NCI-H1694 treated with DMSO at 0.1 percent for 48 hours (cell line): ENCODE data around the gene HERC6.
"Not testable (repeated sequence)": the region's sequence is repeated elsewhere in the genome, so short reads cannot be mapped to it uniquely, and the experiment has no call there.

Experiments used
- DNase-seq: peaks from one replicate; lab custom pipeline; 2025; lab: John Stamatoyannopoulos, UW

Gene HERC6

DNA sequence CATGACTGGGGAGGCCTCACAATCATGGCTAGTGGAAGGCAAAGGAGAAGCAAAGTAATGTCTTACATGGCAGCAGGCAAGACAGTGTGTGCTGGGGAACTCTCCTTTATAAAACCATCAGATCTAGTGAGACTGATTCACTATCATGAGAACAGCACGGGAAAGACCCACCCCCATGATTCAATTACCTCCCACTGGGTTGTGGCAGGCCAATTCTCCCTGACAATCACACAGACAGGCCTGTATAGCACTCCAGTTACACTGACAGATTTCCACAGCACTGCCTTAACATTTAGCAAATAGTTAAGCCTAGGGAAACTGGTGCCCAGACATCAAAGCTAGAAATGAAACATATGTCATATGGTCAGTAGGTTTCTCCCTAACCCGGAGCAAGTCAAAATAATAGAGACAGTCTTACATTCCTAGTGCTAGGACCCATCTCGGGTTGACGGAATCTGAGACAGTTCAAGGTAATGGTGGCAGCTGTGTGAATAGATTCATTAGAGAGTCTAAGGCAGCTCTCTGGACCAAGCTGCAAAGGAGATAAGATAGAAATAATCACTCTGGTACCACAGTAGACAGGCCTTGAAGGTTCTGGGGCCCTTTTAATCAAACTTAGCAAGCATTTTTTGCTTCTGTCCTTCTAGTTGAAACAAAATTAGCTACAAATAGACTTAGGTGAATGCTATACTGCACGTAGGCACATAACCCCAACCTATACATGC is 68.9 kb downstream of the HERC6 start:
- DNase-seq, result no peak

- DNase-seq, result not testable (repeated sequence)
Measured at GRCh38 chr4:88448211-88448765, 69.6 kb downstream of the HERC6 start.

DNA sequence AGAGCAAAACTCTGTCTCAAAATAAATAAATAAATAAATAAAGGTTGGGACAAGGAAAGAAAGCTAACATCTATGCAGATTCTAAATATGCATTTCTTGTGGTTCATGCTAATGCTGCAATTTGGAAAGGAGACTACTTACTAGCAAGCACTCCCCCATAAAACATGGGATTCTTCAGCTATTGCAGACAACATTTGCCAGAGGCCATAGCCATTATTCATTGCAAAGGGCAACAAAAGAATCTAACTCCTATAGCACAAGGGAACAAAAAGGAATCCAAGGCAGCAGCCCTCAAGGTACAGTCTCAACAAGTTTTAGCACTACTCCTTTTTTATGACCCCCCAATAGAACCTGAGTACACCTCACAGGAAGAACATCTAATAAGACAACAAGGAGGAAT is 70.2 kb downstream of the HERC6 start:
- DNase-seq, result no peak

DNA sequence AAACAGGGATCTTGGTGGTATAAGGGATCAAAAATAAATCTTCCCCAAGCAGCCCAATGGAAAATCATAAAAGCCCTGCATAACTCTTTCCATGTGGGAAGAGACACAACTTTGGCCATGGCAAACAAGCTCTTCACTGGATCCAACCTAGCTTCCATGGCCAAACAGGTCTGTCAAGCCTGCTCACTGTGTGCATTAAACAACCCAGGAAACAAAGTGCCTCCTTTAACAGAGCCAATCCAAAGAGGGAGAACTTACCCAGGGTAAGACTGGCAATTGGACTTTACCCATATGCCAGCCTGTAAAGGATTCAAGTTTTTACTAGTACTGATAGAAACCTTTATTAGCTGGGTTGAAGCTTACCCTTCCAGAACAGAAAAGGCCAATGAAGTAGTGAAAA is 70.6 kb downstream of the HERC6 start:
- DNase-seq, result no peak

- no peak for DNase-seq
Measured at GRCh38 chr4:88451205-88451604, 72.6 kb downstream of the HERC6 start.

DNA sequence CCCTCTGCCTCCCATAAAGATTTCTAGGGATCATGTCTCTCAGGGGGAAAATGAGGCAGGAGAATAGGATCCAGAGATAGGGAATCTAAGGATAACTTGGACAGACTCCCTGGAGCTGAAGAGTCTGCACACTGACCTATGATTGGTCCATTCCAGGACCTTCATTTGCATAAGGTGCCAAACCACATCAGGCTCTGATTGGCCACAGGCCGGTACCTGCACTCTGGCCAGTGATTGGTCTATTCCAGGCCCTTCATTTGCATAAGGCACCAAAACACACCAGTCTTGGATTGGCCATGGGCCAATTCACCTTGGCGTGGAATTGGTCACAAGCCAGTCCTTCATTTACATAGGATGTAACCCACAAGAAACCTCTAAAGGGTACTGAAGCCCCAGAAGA is 74.3 kb downstream of the HERC6 start:
- no peak for DNase-seq

GRCh38 chr4:88456670-88457306 is 78.1 kb downstream of the HERC6 start, which contains the start of gene HERC5:
HERC5 (plus strand) TSS chr4:88457119; CDS start chr4:88457270, 151 bp downstream.
- DNase-seq, result no peak

DNA sequence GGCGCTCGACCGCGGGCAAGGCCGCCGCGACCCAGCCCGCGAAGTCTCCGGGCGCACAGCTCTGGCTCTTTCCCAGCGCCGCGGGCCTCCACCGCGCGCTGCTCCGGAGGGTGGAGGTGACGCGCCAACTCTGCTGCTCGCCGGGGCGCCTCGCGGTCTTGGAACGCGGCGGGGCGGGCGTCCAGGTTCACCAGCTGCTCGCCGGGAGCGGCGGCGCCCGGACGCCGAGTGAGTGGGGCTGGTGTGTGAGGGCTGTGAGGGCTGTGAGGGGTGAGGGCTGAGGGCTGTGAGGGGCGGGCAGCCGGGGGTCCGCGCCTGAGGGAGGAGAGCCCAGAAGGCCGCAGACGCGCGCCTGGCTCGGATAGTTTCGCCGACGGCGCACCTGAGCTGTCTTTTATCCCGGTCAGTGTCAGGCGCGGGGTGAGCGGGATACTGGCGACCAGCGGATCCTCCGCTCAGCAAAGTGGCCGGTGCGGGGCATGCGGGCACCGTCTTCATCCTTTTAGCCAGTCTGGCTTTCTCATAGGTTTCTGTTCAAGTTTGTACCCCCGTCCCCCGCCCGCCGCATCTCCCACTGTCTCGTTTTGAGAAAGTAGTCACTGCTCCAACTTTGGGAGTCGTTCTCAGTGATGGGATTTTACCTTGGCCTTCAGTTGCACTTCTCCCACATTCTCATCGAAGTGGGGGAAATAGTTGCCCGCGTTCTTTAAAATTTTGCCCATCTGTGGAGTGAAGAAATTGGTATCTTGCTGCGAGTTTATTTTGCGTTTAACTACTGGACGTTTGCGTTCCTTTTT is 78.9 kb downstream of the HERC6 start:
- DNase-seq, result no peak

DNA sequence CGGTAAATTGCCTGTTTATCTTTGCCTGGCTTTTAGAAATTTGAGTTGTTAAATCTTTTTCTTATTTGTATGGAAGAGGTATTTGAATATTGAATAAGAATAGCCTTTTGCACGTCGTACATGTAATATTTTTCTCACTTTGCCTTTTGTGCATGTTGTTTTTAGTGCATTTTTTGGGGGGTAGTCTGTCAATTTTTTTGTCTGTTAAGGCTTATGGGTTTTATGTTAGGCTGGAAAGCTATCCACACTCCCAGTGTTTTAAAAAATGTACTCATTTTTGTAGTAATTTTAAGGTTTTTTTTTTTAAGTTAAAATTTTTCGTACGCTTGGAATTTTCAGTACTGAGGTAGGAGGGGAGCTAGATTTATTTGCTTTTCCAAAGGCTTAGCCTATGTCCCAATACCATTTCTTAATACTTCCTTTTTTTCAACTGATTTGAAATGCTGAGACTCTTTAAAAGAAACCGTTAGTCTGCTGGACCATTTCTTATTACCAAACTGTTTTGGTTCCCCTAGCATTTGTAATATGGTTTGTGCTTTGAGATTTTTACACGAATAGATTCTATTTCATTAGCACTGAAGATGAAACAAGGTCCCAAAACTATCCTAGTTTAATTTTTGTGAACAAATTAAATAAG is 79.6 kb downstream of the HERC6 start:
- DNase-seq, result no peak

- DNase-seq, result no peak
Measured at GRCh38 chr4:88465653-88466192, 87.1 kb downstream of the HERC6 start.

DNA sequence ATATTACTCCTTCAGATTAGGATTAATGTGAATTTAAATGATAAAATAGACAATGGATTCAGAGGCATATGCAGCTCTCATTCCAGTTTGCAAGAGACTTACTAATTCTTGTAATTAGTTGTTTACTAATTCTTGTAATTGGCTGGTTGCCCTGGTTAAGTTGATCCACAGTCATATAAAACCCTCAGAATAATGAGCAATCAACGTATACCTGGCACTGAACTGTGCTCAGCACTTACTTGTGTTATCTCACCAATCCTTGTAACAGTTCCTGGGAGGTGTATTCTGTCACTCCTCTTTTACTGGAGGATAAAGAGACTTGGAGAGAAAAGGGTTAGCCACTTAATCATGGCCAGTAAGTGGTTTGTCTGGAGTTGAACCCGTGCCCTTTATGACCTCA is 88.7 kb downstream of the HERC6 start:
- no peak for DNase-seq

- no peak for DNase-seq
Measured at GRCh38 chr4:88477229-88477860, 98.7 kb downstream of the HERC6 start.

DNA sequence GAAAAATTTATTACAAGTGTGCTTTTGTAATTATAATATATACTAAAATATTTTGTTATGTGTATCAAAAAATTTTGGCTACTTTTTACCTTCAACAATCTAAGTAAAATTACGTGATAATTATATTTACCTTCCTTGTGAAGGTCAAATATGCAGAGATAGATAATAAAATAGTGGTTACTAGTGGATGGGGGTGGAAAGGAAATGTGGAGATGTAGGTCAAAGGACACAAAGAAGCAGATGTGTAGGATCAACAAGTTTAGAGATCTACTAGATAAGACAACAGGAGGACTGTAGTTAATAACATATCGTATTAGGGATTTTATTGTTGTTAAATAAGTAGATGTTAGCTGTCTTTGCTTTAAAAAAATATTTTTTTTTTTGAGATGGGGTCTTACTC is 99.6 kb downstream of the HERC6 start:
- no peak for DNase-seq

DNA sequence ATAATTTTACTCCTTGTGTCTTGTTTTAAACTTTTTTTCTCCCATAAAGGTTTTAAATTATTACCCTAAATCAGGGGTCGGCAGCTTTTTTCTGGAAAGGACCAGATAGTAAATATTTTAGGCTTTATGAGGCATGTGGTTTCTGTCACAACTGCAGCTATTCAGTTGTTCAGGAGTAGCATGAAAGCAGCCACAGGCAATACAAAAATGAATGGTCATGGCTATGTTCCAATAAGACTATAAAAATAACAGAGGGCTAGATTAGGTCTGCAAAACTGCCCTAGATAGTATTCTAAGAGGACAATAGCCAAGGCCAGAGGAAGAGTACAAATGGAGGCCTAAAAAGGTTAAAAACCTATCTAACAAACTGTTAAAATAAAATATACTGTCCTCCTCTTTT is 102.9 kb downstream of the HERC6 start:
- no peak for DNase-seq

DNA sequence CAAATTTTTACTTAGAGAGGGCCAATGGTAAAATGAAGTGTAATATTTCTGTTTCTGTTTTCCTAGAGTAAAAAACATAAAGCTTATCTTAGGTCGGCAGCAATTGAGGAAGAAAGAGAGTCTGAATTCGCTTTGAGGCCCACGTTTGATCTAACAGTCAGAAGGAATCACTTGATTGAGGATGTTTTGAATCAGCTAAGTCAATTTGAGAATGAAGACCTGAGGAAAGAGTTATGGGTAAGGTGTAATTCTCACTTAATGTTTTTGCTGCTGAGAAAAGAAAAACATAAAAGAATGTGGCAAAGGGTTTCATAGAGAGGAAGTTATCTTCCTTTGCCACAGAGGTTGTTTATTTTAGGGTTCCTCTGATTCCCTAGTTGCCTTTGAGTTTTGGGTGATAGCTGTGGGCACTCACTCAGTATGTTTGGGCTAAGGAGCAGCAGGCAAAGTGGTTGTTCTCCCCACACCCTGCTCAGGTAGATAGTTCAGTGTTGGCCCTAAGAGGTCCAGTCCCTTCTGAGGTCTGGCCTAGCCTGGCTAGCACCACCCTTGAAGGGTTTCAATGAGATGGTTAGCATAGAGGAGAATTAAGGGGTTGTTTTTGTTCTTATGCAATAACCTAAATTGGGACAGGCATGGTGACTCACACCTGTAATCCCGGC is 110.6 kb downstream of the HERC6 start:
- no peak for DNase-seq
